ENCODE data around the gene MAP4.

The MAP4 gene

DNA sequence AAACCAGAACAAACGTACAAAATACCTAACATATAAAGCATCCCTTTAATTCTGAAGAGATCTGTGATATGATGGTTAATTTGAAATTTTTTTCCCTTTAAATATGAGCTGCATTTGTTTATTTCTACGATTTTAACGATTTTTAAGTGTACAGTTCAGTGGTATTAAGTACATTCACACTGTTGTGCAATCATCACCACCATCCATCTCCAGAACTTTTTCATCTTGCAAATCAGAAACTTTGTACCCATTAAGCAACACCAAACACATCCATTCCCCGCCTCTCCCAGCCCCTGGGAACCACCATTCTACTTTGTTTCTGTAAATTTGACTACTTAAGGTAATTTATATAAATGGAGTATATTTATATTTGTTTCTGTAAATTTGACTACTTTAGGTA, 51.5 kb downstream of the MAP4 start:
- DNase-seq: no peak

DNA sequence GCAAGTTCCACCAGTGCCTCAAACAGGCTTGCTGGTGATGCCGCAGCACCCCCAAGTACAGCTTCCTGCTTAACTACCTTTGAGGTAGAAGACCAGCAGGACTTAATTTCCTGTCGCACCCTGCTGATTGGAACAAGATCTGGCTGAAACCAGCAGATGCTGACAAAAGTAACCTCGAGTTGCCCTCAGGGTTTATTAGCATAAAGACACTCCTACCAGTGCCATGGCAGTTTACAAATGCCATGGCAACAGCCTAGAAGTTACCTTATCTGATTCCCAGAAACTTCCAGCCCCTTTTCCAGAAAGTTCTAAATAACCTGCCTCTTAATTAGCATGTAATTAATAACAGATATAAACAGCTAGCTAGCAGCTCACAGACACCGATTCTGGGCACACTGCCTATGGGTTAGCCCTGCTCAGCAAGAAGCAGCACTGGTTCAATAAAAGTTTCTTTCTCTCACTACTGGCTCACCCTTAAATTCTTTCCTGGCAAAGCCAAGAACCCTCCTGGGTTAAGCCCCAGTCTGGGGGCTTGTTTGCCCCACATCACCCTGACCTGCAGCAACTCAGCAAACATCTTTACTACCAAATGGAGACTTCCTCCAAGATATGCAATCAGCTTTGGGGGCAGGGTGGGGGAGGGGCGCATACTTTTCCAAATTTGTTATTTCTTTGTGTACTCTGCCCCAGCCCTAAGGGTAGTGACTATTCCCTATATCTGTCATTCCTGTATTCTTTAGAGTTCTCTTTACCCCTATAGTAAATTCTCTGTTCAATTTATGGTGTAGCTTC, 54.2 kb downstream of the MAP4 start:
- no peak for DNase-seq

DNA sequence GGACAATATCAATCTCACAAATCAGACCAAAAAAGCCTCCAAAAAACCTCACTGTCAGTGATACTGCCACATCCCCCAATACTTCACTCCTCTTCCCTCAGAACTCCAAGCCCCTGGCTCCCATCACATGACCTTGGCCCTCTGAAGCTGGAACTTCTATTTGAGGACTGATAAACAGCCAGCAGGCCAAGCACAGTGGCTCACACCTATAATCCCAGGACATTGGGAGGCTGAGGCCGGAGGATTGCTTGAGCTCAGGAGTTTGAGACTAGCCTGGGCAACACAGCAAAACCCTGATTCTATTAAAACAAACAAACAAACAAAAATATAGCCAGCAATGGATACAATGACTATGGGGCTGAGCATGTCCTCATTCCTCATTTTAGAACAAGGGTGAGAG, 55.2 kb downstream of the MAP4 start:
- DNase-seq: no peak

DNA sequence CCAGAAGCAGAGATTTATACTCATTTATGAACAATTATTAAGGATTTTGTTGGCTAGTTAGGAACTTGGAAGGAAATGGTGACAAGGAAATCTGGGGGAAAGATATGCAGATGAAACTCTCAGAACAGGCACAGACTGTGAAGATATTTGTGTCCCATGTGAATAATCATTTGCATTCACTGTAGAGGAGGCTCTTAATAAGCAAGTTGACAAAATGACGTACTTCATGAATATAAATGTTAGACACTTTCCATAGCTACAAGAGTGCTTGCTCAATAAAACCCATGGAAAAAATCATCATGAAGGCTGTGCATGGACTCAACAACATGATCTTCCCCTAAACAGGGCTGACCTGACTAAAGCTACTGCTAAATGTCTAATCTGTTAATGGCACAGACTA, 59.7 kb downstream of the MAP4 start:
- DNase-seq: no peak

DNA sequence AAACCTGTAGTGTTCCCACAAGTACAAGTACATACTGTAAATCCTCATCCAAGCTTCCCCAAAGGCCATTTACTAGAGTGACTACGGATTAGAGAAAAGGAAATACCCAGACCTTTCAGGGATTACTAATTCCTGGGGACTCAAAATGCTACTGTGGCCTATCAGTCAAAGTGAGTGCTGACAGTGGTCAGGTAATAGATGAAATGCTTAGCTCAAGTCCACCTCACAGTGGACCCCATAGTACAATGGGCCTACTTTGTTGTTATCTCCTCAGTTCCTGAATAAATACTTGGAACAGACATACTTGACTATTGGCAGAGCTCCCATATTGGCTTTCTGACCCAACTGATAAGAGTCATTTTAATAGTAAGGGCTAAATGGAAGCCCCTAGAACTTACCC, 61.6 kb downstream of the MAP4 start:
- DNase-seq: no peak

DNA sequence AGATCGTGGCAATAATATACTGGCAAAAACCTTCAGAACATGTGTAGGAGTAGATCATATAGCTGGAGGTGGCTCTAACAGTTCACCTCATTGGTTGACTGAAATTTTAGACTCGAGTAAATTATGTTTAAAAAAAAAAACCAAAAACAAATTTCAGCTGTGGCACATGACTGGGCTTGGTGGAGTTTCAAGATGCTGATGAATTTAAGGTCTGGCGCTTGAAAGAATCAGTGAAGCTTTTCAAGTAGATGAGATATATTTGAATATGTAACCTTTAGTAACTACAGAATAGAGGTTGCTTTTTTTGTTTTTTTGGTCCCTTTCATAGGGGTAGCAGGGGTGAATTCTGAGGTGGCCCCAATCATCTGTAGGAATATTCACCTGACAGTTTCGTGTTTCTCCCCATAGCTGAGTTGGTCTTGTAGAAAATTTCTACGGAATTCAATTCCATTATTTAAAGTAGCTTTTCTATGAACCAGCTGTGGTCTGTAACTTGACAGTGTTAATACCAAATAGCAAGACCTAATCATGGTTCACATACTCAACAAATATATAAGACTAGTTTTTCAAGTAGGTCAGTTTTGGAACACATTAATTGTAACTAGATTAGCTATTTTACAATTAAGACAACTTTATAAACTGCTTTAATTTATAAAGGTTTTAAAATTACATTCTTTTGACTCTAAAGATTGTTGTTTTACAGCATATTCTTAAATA, 65.6 kb downstream of the MAP4 start:
- DNase-seq: no peak

DNA sequence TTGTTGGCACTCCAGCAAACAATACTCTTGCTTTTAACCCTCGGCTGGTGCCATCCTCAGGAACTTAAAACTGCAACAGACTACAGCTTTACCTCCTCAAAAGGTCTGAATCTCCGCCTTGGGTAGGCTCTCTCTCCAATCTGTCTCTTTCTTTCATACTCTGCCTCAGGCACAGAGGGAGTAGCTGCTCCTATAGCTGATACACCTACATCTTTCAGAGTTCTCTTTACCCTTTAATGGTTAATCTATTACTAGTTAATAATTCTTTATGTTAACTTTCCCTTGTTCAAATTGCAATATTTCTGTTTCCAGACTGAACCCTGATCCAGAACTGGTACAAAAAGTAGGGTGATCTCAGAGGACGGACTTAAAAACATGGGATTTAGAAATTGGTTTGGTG, 66.2 kb downstream of the MAP4 start:
- no peak for DNase-seq

DNA sequence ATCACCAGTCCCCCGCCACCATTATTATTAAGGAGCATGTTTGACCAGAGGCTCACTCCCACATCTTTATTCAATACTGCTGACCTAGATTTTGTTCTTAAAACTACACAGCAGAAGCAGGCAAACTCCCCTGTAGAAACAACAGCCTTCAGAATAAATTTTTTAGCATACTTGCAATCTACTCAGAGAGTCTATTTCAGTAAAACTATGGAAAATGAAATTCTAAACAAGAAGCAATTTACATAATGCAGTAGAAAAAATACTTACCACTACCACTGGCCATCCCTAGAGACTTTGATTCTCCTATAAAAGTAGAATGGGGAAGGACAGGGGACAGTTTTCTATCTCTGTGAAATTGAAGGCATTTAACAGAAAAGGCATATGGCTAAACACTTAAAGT, 76.0 kb downstream of the MAP4 start:
- DNase-seq: no peak

DNA sequence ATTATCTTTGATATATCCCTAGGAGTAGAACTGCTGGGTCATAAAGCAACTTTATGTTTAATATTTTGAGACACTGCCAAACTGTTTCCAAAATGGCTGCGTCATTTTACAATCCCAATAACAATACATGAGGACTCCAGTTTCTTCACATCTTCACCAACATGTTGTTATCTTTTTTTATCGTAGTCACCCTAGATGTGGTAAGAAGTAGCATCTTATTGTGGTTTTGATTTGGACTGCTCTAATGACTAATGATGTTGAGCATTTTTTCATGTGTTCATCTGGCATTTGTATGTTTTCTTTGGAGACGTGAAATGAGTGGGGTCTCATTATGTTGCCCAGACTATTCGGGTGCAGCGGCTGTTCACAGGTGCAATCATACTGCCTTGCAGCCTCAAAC, 83.8 kb downstream of the MAP4 start:
- DNase-seq: no peak

DNA sequence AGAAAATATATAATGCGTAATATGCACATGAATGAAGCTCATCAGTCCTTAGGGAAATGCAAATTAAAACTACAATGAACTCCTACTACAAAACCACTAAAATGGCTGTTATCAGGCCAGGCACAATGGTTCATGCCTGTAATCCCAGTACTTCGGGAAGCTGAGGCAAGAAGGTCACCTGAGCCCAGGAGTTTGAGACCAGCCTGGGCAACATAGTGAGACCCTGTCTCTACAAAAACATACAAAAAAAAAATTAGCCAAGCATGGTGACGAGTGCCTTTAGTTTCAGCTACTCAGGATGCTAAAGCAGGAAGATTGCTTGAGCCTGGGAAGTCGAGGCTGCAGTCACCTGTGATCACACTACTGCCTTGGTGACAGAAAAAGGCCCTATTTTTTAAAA, 85.2 kb downstream of the MAP4 start:
- DNase-seq: no peak

DNA sequence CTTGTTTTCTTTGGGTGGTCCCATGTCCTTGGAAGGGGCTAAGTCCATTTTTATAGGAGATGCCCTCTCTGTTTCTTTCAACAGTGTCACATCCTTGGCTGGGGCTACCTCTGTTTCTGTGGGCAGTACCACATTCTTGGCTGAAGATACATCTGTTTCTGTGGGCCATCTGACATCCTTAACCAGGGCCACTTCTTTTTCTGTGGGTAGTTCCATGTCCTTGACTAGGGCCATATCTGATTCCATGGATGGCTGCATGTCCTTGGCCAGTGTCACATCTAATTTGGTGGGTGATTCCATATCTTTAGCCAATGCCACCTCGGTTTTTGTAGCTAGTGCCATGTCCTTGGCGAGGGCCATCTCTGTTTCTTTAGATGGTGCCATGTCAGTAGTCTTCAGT, 99.5 kb downstream of the MAP4 start:
- no peak for DNase-seq

DNA sequence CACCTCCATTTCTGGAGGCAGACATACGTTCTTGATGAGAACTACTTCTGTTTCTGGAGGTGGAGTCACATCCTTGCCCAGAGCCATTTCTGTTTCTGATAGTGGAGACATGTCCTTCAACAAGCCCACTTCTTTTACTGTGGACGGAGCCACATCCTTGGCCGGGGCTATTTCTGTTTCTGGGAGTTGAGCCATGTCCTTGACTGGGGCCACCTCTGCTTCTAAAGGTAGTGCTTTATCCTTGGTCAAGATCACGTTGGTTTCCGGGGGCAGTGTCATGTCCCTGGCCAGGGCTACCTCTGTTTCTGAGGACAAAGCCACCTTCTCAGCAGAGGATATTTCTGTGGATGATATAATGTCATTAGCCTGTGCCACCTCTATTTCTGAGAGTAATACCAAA, 100.0 kb downstream of the MAP4 start:
- DNase-seq: no peak

DNA sequence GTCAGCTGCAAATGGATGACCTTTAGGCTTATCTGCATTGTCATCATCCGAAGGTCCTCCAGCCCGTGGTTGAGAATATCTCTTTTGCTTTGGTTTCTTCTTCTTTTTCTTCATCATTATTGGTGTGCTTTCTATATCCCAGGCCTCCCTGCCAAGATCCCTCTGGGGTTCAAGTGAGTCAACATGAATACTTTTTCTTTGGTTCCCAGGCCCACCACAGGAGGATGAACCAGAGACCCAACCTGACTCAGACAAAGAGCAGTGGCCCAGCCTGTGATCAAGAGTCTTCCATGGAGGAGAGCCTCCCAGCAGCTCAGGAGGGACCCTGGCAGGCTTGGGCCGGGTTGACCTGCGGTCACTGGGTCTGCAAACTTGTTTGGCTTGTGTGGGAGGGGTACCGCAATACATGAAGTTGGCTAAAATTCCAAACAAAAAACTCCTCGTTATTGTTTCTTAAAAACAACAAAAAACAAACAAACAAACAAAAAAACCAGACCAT, 104.2 kb downstream of the MAP4 start:
- no peak for DNase-seq

DNA sequence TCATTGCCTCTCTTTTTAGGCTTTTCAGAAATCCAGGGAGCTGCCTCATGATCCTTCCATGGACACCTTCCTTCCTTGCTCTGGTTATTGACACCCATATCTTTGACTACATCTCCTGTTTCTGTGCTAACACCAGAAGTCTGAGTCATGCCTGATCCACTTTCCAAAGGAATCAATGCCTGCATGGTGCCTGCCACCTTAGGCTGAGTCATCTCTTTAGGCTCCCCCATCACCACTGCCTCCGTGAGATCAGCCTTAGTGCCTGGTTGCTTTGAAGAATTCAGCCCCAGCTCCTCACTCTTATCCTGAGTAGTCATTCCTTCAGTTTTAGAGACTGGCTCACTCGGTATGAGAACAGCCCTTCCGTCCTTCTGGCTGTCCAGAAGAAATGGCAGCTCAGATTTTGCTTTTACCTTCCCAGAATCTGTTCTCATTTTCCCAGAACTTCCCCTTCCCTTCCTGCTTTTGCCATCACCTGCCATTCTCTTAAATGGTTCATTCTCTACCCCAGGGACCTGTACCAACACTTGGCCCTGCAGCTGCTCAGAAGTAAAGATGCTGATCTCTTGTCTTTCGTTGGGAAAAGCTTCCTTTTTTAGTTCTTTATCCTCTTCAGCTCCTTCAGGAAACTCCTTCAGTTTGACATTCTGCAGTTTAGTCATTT, 105.3 kb downstream of the MAP4 start:
- DNase-seq: no peak

DNA sequence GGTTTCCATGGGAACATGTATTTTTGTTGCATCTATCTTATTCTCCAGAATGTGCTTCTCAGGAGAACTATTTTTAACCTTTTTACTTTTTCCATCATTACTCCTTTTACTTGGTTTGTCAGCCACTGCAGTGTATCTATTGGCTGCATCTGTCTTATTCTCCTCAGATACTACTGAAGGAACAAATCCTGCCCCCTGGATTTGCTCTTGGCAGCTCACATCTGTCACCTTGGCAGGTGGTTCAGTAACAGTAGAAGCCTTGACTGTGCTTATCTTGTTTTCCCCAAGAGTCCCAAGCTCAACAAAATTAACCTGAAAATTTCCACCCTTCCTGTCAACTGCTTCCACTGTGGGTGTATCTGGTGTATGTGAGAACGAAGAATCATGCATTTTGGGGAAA, 106.0 kb downstream of the MAP4 start:
- no peak for DNase-seq

DNA sequence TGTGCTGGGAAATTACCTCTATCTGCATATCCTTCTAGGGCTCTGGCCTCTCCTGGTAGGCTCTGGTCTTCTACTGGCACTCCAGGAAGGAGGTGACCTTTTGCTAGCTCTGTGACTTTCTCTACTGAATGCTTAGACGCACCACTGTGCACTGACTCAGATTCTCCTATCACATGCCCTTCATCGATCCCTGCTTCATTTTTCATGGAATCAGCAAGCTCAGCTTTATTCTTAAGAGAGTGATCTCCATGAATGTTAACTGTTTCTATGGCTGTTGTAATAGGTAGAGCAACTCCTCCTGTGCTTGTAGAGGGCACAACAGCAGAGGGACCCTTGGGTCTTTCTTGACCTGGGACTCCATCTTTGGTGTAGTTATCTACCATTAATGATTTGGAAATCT, 106.6 kb downstream of the MAP4 start:
- DNase-seq: no peak

DNA sequence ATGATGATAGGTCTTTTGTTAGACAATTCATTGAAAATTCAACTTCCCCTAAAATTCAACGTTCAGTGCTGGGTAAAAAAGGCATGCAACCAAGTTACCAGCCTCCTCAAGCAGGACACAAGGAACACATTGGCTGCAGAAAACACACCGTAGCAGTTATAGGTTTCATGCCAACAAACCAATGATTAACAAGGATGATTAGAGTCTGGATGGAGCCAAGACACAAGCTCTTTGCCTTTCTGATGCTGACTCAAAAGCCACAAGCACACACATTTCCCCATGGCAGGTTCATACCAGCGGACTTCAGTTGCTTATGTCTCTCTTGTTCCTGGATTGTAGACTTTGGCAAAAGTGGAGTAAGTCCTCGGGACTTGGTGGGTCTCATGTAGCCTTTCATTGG, 107.5 kb downstream of the MAP4 start:
- no peak for DNase-seq

DNA sequence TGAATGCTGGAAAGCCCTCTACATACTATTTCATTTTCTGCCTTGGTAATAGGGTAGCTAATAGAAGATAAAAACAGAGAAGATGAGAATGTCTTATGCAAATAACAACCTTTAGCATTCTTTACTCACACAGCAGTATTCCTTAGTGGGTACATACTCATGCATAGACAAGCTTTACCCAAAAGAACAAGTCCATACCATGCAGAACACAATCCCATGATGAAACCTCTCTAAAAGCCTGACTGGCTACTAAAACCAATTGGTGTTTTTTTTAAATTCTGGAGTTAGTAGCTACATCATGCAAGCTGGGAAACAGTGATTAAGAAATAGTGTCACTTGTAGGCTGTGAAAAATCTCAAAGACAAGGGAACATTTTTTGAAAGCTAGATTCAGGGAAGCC, 108.4 kb downstream of the MAP4 start:
- DNase-seq: no peak

DNA sequence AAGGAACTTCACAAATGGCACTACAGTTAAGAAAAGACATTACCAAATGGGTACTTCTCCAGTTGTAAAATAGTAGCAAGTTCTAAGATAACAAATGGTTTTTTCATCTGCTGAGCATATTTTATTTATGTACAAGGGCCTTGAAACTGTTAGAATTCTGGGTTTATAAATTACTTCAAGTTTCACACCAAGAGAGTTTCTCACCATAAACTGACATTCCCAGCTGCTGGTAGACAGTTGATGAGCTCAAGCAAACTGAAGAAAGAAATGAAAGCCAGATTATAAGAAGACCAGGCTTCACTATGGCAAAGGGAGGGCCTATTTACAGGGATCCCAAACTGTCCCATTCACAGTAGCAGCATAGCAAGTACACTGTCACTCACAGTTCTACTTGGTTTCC, 113.5 kb downstream of the MAP4 start:
- no peak for DNase-seq

DNA sequence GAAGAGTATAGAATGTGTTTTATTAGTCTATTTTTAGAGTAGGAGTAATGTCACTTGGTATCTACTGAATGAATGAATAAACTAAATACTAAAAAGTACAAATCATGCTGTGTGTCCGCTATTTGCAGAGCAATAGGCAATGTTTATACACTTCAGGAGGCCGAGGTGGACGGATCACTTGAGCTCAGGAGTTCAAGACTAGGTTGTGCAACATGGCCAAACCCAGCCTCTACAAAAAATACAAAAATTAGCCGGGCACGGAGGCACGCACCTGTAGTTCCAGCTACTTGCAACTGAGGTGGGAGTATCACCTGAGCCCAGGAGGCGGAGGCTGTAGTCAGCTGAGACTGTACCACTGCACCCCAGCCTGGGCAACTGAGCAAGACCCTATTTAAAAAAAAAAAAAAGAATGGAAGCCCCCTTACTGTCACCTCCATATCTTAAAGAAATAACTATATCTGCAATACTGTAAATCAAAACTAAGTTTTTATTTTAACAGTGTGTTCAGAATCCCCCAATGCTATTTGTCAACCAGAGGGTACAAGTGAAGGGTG, 114.9 kb downstream of the MAP4 start:
- no peak for DNase-seq

DNA sequence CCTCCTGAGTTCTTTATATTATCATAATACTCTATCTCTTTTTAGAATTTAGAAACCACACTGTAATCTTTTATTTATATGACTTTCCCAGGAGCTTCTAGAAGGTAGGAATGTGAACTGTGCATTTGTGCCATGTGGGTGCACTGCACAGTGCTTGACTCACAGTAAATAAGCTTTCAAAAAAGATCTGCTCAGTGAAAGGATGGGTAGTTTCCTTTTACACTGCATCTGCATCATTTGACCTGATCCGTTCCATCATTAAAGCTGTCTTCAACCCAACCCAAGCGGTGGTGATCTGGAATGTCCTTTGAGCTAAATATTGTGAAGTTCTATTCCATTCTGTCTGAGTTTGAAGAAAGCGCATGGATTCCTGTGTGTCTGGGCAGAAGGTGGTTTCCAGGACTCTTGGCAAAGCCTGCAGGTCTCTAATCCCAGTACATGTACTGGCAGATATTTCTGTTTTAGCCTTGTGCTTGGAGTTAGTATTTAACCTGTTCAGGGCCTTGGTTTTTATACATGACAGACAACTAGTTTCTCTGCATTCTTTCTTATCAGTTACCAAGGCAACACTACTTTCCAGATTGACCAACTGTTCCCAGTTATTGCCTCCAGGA, 116.6 kb downstream of the MAP4 start:
- DNase-seq: no peak

DNA sequence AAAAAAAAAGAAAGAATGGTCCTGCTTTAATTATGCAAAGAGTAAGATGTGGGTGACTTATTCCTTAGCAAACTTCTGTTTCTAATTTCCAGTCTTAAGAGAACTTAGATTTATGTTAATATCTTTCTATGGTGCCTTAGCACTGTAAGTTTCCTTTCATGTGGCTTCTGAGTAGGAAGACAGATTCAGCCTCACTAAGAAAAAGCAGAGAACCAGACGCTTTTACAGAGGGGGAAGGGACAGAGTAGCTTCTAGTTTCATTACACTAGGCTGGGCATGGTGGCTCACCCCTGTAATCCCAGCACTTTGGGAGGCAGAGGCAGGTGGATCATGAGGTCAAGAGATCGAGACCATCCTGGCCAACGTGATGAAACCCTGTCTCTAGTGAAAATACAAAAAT, 118.3 kb downstream of the MAP4 start:
- no peak for DNase-seq

DNA sequence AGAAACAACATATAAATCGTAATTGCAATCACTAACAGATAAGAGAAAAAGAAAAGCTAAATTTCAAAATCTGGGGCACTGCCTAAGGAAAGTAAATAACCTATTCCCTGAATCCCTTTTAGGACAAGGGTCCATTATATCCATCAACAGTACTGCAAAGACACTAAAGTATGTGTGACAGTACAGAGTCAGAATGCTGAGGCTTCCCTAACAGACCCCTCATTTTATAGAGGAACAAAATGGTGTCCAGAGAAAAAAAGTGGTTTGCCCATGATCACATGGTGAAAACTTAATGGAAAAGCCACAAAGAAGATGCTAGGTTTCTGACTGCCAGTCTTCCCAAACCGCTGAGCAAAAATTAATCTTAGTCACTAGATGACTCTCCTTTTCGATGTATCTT, 119.5 kb downstream of the MAP4 start:
- no peak for DNase-seq

All from inflammatory macrophage treated with lipopolysaccharide for 1 hour (primary cell).